Transverse colon (tissue), 4 donors: Measurements from ENCODE around the gene ACVR1B. TPM values are rescaled to one million over a fixed set of nuclear protein-coding genes. Genes with fewer than 3 reads are reported as not detected.

Experiments used
- DNase-seq: peaks from one replicate; pipeline ENCODE4 v3.0.0-alpha.2; 2019
- H3K27ac ChIP-seq, 4 donors: fragments of 200-600 bp; sonication (generic); 2 replicates each; pipeline ENCODE4 v1.5.1; 2016 to 2018; ENCODE audit warnings: inconsistent platforms in 4 of 4
- H3K27me3 ChIP-seq: fragments of 200-600 bp; sonication (generic); 2 replicates; pipeline ENCODE4 v1.5.1; 2017; ENCODE audit warnings: inconsistent platforms
- H3K36me3 ChIP-seq, 4 donors: fragments of 200-600 bp; sonication (generic); 2 replicates each; pipeline ENCODE4 v1.5.1; 2017 to 2019; ENCODE audit warnings: inconsistent platforms in 4 of 4
- H3K4me1 ChIP-seq, 4 donors: fragments of 200-600 bp; sonication (generic); 2 replicates each; pipeline ENCODE4 v1.5.1; 2017 to 2020; ENCODE audit warnings: inconsistent platforms in 4 of 4
- H3K4me3 ChIP-seq, 4 donors: fragments of 200-600 bp; sonication (generic); 1 replicate in 1 of 4; 2 replicates in 3 of 4; pipeline versions ENCODE4 v1.5.1 to v1.6.1; 2017 to 2019; ENCODE audit warnings: inconsistent platforms in 4 of 4
- H3K9me3 ChIP-seq, 2 donors: fragments of 200-600 bp; sonication (generic); 2 replicates each; pipeline ENCODE4 v1.5.1; 2017 to 2019; ENCODE audit warnings: inconsistent platforms in 2 of 2
- CTCF ChIP-seq, 5 experiments: fragments of 200-600 bp in 3 of 5; fragments of 450-650 bp in 2 of 5; sonication (generic) in 3 of 5; IDR thresholded peaks; 1 replicate in 2 of 5; 2 replicates in 3 of 5; pipeline ENCODE4 v1.5.1; 2016 to 2017; ENCODE audit warnings: antibody characterized with exemption in 5 of 5, inconsistent platforms in 3 of 5, mild to moderate bottlenecking in 2 of 5, moderate library complexity in 1 of 5
- EP300 ChIP-seq: sonication (generic); formaldehyde crosslinking; IDR thresholded peaks from one replicate; pipeline ENCODE4 v1.6.1; 2017; ENCODE audit warnings: antibody characterized with exemption, low read depth
- POLR2A ChIP-seq: fragments of 450-650 bp; IDR thresholded peaks from one replicate; pipeline ENCODE4 v1.6.1; 2016; ENCODE audit warnings: antibody characterized with exemption, mild to moderate bottlenecking, moderate library complexity
- POLR2AphosphoS5 ChIP-seq, 3 donors: sonication (generic); formaldehyde crosslinking; IDR thresholded peaks; one replicate each; pipeline ENCODE4 v1.6.1; 2016; ENCODE audit warnings: antibody characterized with exemption in 3 of 3
- WGBS, 2 donors: methylation state at CpG; one replicate each; pipeline ENCODE4 v1.1.5; 2018; ENCODE audit warnings: low coverage in 1 of 2; 5-methylcytosine and 5-hydroxymethylcytosine counted together
- in situ Hi-C, 4 donors: fragments of 200-750 bp; cut with MboI; loops; one replicate each; pipeline versions ENCODE4 v1.15.0 to v1.15.1; 2017; ENCODE audit warnings: low sequenced_read_pairs in 3 of 4, low pct_ligation_motif_present in 1 of 4, low pct_unique_long_range_greater_than_20kb in 1 of 4
- intact Hi-C: fragments of 100-400 bp; cut with DNase I; formaldehyde crosslinking; loops from one replicate; pipeline ENCODE4 v1.15.1; 2023; ENCODE audit warnings: low total_unique reads
- total RNA-seq, 4 donors: library from RNA; depleted of rRNA; stranded (reverse); fragments of >200 nt; gene quantifications; one replicate each; pipeline ENCODE4 v1.1.0, GENCODE V29; 2016

ACVR1B gene
- total RNA-seq, 4 donors from 2014 or later, result 22.5 to 96.9 (median 68.7) TPM

GRCh38 chr12:51949342-51950030, 2.0 kb upstream of the ACVR1B start:
- in situ Hi-C loops, result no loop called here
- no peak overlapping the region for H3K27ac ChIP-seq
- H3K36me3 ChIP-seq, result no peaks in the 10 kb centered on the region
- no peaks in the 10 kb centered on the region for H3K27me3 ChIP-seq
- H3K4me1 ChIP-seq, result peaks cover 7 to 28% (median 17%) of the 10 kb centered on the region in 4 donors
- DNase-seq, result no peak
- intact Hi-C loops, result no loop called here
- WGBS, 2 donors, result 80 to 82% methylated on average over 1 to 6 of the region's 6 CpGs
- H3K4me3 ChIP-seq, result no peak overlapping the region
- peaks cover 4 to 7% of the 10 kb centered on the region in 2 donors for H3K9me3 ChIP-seq
- no peak for TF ChIP-seq POLR2A
- TF ChIP-seq POLR2AphosphoS5 (IDR thresholded peaks at IDR 0.05), result no peak
- TF ChIP-seq CTCF (IDR thresholded peaks at IDR 0.05), result no peak
- TF ChIP-seq EP300, result no peak

- TF ChIP-seq POLR2AphosphoS5 (IDR thresholded peaks at IDR 0.05) (no peak), CTCF (IDR thresholded peaks at IDR 0.05) (no peak)
- Histone ChIP-seq H3K36me3 (no peaks in the 10 kb centered on the region), H3K4me1 (peaks cover 14 to 40% (median 27%) of the 10 kb centered on the region in 4 donors), H3K4me3 (peak overlapping the region; percentile 1 to 98 (median 49)), H3K9me3 (no peaks in the 10 kb centered on the region), H3K27ac (peak overlapping the region; percentile 34 to 66 (median 54)), H3K27me3 (no peaks in the 10 kb centered on the region)
- DNase-seq, result no peak
- in situ Hi-C loops (no loop called here), intact Hi-C loops (no loop called here)
- WGBS, 2 donors, result 1% methylated on average over 5 of the region's 5 CpGs; no CpG with 5 or more reads in 1 of the 2 donors
These were observed 759 bp upstream of the ACVR1B start for GRCh38 chr12:51950682-51951198.

- TF ChIP-seq POLR2A (no peak), EP300 (no peak), CTCF (IDR thresholded peaks at IDR 0.05) (no peak), POLR2AphosphoS5 (IDR thresholded peaks at IDR 0.05) (no peak)
- in situ Hi-C loops, result no loop called here
- 4% methylated on average over 36 of the region's 50 CpGs; no CpG with 5 or more reads in 1 of the 2 donors for WGBS, 2 donors
These were observed 584 bp downstream of the ACVR1B start for GRCh38 chr12:51951843-51952722.

GRCh38 chr12:51953089-51953488, 1.6 kb downstream of the ACVR1B start:
- Histone ChIP-seq H3K9me3 (no peaks in the 10 kb centered on the region), H3K27ac (peak overlapping the region; percentile 87 to 97 (median 95)), H3K4me3 (peak overlapping the region; percentile 85 to 98 (median 92)), H3K4me1 (peaks cover 17 to 64% (median 38%) of the 10 kb centered on the region in 4 donors), H3K27me3 (no peaks in the 10 kb centered on the region), H3K36me3 (no peaks in the 10 kb centered on the region)
- no peak for DNase-seq
- intact Hi-C loops, result no loop called here
- TF ChIP-seq POLR2A, result peak; percentile 34
- TF ChIP-seq CTCF (IDR thresholded peaks at IDR 0.05), result no peak
- WGBS, 2 donors, result 39 to 43% methylated on average over 7 to 8 of the region's 8 CpGs
- in situ Hi-C loops, result no loop called here

More at GRCh38 chr12:51951843-51952722, 584 bp downstream of the ACVR1B start:
- no peaks in the 10 kb centered on the region for H3K9me3 ChIP-seq
- H3K27me3 ChIP-seq, result no peaks in the 10 kb centered on the region
- peak overlapping the region; percentile 85 to 98 (median 92) for H3K4me3 ChIP-seq
- no peaks in the 10 kb centered on the region for H3K36me3 ChIP-seq
- peak; percentile 26 for DNase-seq
- intact Hi-C loops, result no loop called here
- H3K4me1 ChIP-seq, result peaks cover 17 to 54% (median 35%) of the 10 kb centered on the region in 4 donors
- H3K27ac ChIP-seq, result peak overlapping the region; percentile 87 to 97 (median 95)
